ENCODE data around the gene FAM117B. TPM values are rescaled to one million over a fixed set of nuclear protein-coding genes. Genes with fewer than 3 reads are reported as not detected.
"Not testable (repeated sequence)": the region's sequence is repeated elsewhere in the genome, so short reads cannot be mapped to it uniquely, and the experiment has no call there.

The FAM117B gene
- total RNA-seq, 1 donor from 2014 or later, result 28.5 TPM

GRCh38 chr2:202780514-202781021 lies 145.8 kb downstream of the FAM117B start:
- no peaks in the 10 kb centered on the region for H3K27me3 Mint-ChIP-seq
- H3K27ac Mint-ChIP-seq, result no peak overlapping the region
- peaks cover 48% of the 10 kb centered on the region for H3K36me3 Mint-ChIP-seq (ENCODE audit: insufficient read depth)
- no peaks in the 10 kb centered on the region for H3K9me3 Mint-ChIP-seq (ENCODE audit: low read depth)
- H3K4me3 Mint-ChIP-seq (ENCODE audit: low read depth), result no peak overlapping the region
- no peak for TF ChIP-seq CTCF (IDR thresholded peaks at IDR 0.05; ENCODE audit: unreplicated experiment)
- DNase-seq (ENCODE audit: low spot score, unreplicated experiment), result no peak
- H3K4me1 Mint-ChIP-seq (ENCODE audit: low read depth), result no peaks in the 10 kb centered on the region

GRCh38 chr2:202782940-202783558 lies 148.3 kb downstream of the FAM117B start:
- Mint-ChIP-seq H3K4me3 (ENCODE audit: low read depth) (no peak overlapping the region), H3K27ac (peak overlapping the region; percentile 65), H3K9me3 (ENCODE audit: low read depth) (no peaks in the 10 kb centered on the region), H3K27me3 (no peaks in the 10 kb centered on the region), H3K36me3 (ENCODE audit: insufficient read depth) (peaks cover 38% of the 10 kb centered on the region), H3K4me1 (ENCODE audit: low read depth) (peaks cover 14% of the 10 kb centered on the region)
- no peak for DNase-seq (ENCODE audit: low spot score, unreplicated experiment)
- TF ChIP-seq CTCF (IDR thresholded peaks at IDR 0.05; ENCODE audit: unreplicated experiment), result no peak

- no peaks in the 10 kb centered on the region for H3K9me3 Mint-ChIP-seq (ENCODE audit: low read depth)
- H3K36me3 Mint-ChIP-seq (ENCODE audit: insufficient read depth), result peaks cover 29% of the 10 kb centered on the region
- H3K4me1 Mint-ChIP-seq (ENCODE audit: low read depth), result peaks cover 22% of the 10 kb centered on the region
- peak overlapping the region; percentile 50 for H3K27ac Mint-ChIP-seq
- no peaks in the 10 kb centered on the region for H3K27me3 Mint-ChIP-seq
- no peak for TF ChIP-seq CTCF (IDR thresholded peaks at IDR 0.05; ENCODE audit: unreplicated experiment)
- H3K4me3 Mint-ChIP-seq (ENCODE audit: low read depth), result no peak overlapping the region
- no peak for DNase-seq (ENCODE audit: low spot score, unreplicated experiment)
These were observed 152.1 kb downstream of the FAM117B start for GRCh38 chr2:202786842-202787241.

GRCh38 chr2:202790676-202791075 lies 155.9 kb downstream of the FAM117B start:
- TF ChIP-seq CTCF (IDR thresholded peaks at IDR 0.05; ENCODE audit: unreplicated experiment), result no peak
- H3K4me1 Mint-ChIP-seq (ENCODE audit: low read depth), result peaks cover 22% of the 10 kb centered on the region
- DNase-seq (ENCODE audit: low spot score, unreplicated experiment), result no peak
- H3K36me3 Mint-ChIP-seq (ENCODE audit: insufficient read depth), result peaks cover 18% of the 10 kb centered on the region
- H3K27me3 Mint-ChIP-seq, result no peaks in the 10 kb centered on the region
- H3K27ac Mint-ChIP-seq, result no peak overlapping the region
- no peaks in the 10 kb centered on the region for H3K9me3 Mint-ChIP-seq (ENCODE audit: low read depth)
- no peak overlapping the region for H3K4me3 Mint-ChIP-seq (ENCODE audit: low read depth)

- H3K27ac Mint-ChIP-seq, result peak overlapping the region; percentile 17
- DNase-seq (ENCODE audit: low spot score, unreplicated experiment), result no peak
- TF ChIP-seq CTCF (IDR thresholded peaks at IDR 0.05; ENCODE audit: unreplicated experiment), result no peak
- peaks cover 28% of the 10 kb centered on the region for H3K36me3 Mint-ChIP-seq (ENCODE audit: insufficient read depth)
- no peaks in the 10 kb centered on the region for H3K27me3 Mint-ChIP-seq
- peaks cover 5% of the 10 kb centered on the region for H3K9me3 Mint-ChIP-seq (ENCODE audit: low read depth)
- peaks cover 9% of the 10 kb centered on the region for H3K4me1 Mint-ChIP-seq (ENCODE audit: low read depth)
- no peak overlapping the region for H3K4me3 Mint-ChIP-seq (ENCODE audit: low read depth)
These were observed 163.2 kb downstream of the FAM117B start for GRCh38 chr2:202797944-202798343.

GRCh38 chr2:202805911-202806310 lies 171.1 kb downstream of the FAM117B start:
- not testable (repeated sequence) for DNase-seq (ENCODE audit: low spot score, unreplicated experiment); H3K9me3 Mint-ChIP-seq (ENCODE audit: low read depth); H3K27ac Mint-ChIP-seq; H3K27me3 Mint-ChIP-seq; H3K4me3 Mint-ChIP-seq (ENCODE audit: low read depth)
- Mint-ChIP-seq H3K4me1 (ENCODE audit: low read depth) (peaks cover 12% of the 10 kb centered on the region), H3K36me3 (ENCODE audit: insufficient read depth) (peaks cover 34% of the 10 kb centered on the region)

GRCh38 chr2:202807431-202808138 lies 172.8 kb downstream of the FAM117B start:
- not testable (repeated sequence) for DNase-seq (ENCODE audit: low spot score, unreplicated experiment); H3K4me1 Mint-ChIP-seq (ENCODE audit: low read depth); H3K4me3 Mint-ChIP-seq (ENCODE audit: low read depth); H3K27ac Mint-ChIP-seq; H3K9me3 Mint-ChIP-seq (ENCODE audit: low read depth); H3K27me3 Mint-ChIP-seq
- H3K36me3 Mint-ChIP-seq (ENCODE audit: insufficient read depth), result peaks cover 35% of the 10 kb centered on the region
